Smooth muscle cell (in vitro differentiated cells): ENCODE data around the gene DMP1. TPM values are rescaled to one million over a fixed set of nuclear protein-coding genes. Genes with fewer than 3 reads are reported as not detected.

ENCODE experiments used
- DNase-seq: peaks from one replicate; lab custom pipeline; 2025; ENCODE audit not compliant: unreplicated experiment; lab: John Stamatoyannopoulos, UW
- H2AFZ ChIP-seq: fragments of 200-600 bp; sonication (generic); 2 replicates; pipeline ENCODE4 v1.6.0; 2016; ENCODE audit warnings: antibody characterized with exemption, low read depth, mild to moderate bottlenecking
- H3F3A ChIP-seq: fragments of 200-600 bp; sonication (generic); 2 replicates; pipeline ENCODE4 v1.6.0; 2017; ENCODE audit warnings: antibody characterized with exemption, low read depth
- H3K27ac ChIP-seq: fragments of 200-600 bp; sonication (generic); 2 replicates; pipeline ENCODE4 v1.5.1; 2016; ENCODE audit warnings: low read depth, mild to moderate bottlenecking
- H3K27me3 ChIP-seq: fragments of 200-600 bp; sonication (generic); 2 replicates; pipeline ENCODE4 v1.6.1; 2016; ENCODE audit warnings: low read depth, mild to moderate bottlenecking
- H3K36me3 ChIP-seq: fragments of 200-600 bp; sonication (generic); 2 replicates; pipeline ENCODE4 v1.5.1; 2016; ENCODE audit warnings: low read depth
- H3K4me1 ChIP-seq: fragments of 200-600 bp; sonication (generic); 2 replicates; pipeline ENCODE4 v1.5.1; 2016; ENCODE audit warnings: low read depth
- H3K4me2 ChIP-seq: fragments of 200-600 bp; sonication (generic); 2 replicates; pipeline ENCODE4 v1.6.0; 2016; ENCODE audit warnings: mild to moderate bottlenecking
- H3K4me3 ChIP-seq: fragments of 200-600 bp; sonication (generic); 2 replicates; pipeline ENCODE4 v1.5.1; 2016; ENCODE audit warnings: mild to moderate bottlenecking
- H3K79me2 ChIP-seq: fragments of 200-600 bp; sonication (generic); 2 replicates; pipeline ENCODE4 v1.6.0; 2016; ENCODE audit warnings: low read depth, mild to moderate bottlenecking
- H3K9ac ChIP-seq: fragments of 200-600 bp; sonication (generic); 2 replicates; pipeline ENCODE4 v1.6.0; 2016; ENCODE audit warnings: low read depth
- H3K9me3 ChIP-seq: fragments of 200-600 bp; sonication (generic); replicated peaks from 2 replicates; pipeline ENCODE4 v1.5.1; 2016; ENCODE audit warnings: low read depth
- H4K20me1 ChIP-seq: fragments of 200-600 bp; sonication (generic); 2 replicates; pipeline ENCODE4 v1.6.0; 2016; ENCODE audit warnings: low read depth
- CTCF ChIP-seq: fragments of 200-600 bp; sonication (generic); IDR thresholded peaks from 2 replicates; pipeline ENCODE4 v1.5.1; 2017; ENCODE audit warnings: borderline replicate concordance, mild to moderate bottlenecking, antibody characterized with exemption; ENCODE audit not compliant: insufficient read depth, poor library complexity, severe bottlenecking
- WGBS: methylation state at CpG from one replicate; pipeline ENCODE4 v1.1.7; 2016; ENCODE audit warnings: low lambda C conversion rate; 5-methylcytosine and 5-hydroxymethylcytosine counted together
- polyA plus RNA-seq: library from polyadenylated mRNA; unstranded; fragments of >200 nt; fragmentation: Nextera tagmentation; extraction: Ambion mirVana; gene quantifications from 2 replicates; pipeline ENCODE4 v1.2.1, GENCODE V29; 2016
- total RNA-seq: library from RNA; depleted of rRNA; stranded (reverse); fragments of >200 nt; gene quantifications from 2 replicates; pipeline ENCODE4 v1.2.3, GENCODE V29; 2014

Gene DMP1
- total and polyA plus RNA-seq, 2 experiments from 2014 or later = not detected

DNA sequence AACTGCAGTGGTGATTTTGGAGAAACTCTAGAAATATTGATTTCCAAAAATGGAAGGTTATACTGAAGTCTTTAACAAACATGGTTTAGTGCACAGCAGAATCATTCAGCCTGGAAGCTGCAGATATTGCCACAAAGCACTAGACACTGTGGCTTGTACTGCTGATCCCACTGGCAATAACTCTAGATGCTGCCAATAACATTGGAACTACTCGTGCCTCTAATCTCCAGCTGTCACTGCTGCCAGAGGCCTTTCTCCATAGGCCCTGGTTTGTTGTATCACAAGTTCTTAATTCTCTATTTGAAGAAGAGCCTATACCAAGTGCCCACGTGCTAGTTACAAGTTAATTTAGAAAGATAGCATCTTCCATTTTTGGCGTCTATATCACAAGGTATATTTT, 19.3 kb downstream of the DMP1 start:
- 67% methylated on average over 3 of the region's 3 CpGs for WGBS
- H3K36me3 ChIP-seq = peaks cover 8% of the 10 kb centered on the region
- no peak overlapping the region for H3K27ac ChIP-seq
- H3K27me3 ChIP-seq = no peaks in the 10 kb centered on the region
- no peak for DNase-seq
- no peak overlapping the region for H3K4me2 ChIP-seq
- H3K9ac ChIP-seq = no peak overlapping the region
- TF ChIP-seq CTCF = no peak
- H3K79me2 ChIP-seq = no peaks in the 10 kb centered on the region
- H3F3A ChIP-seq = no peaks in the 10 kb centered on the region
- H3K9me3 ChIP-seq = no peaks in the 10 kb centered on the region
- H3K4me1 ChIP-seq = no peaks in the 10 kb centered on the region
- H2AFZ ChIP-seq = no peak overlapping the region
- no peaks in the 10 kb centered on the region for H4K20me1 ChIP-seq
- H3K4me3 ChIP-seq = no peak overlapping the region

DNA sequence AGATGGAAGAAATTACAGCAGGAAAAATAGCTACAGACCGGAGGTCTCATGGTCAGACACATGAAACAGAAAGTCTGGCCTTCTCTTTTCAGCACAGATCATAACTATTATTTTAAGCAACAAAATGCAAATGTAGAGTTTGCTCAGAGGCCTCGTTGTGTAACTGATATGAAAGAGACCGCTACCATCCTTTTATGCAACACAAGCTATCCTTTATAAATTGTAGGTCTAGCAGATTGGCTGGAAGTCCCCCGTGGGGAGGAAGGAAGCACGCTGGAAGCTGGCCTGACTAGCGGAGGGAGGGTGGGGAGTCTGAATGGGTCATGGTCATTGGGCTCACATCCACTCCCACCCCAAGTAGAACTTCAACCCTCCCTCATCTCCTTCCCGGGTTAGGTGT, 27.7 kb downstream of the DMP1 start:
- 90% methylated on average over 7 of the region's 7 CpGs for WGBS
- Histone ChIP-seq H3K4me1 (peaks cover 6% of the 10 kb centered on the region), H2AFZ (no peak overlapping the region), H3K27me3 (no peaks in the 10 kb centered on the region), H3K27ac (no peak overlapping the region), H3K9me3 (no peaks in the 10 kb centered on the region), H3K36me3 (no peaks in the 10 kb centered on the region), H3K4me3 (no peak overlapping the region), H3K79me2 (no peaks in the 10 kb centered on the region), H4K20me1 (no peaks in the 10 kb centered on the region), H3K4me2 (no peak overlapping the region), H3K9ac (no peak overlapping the region), H3F3A (no peaks in the 10 kb centered on the region)
- DNase-seq = no peak
- TF ChIP-seq CTCF = no peak

DNA sequence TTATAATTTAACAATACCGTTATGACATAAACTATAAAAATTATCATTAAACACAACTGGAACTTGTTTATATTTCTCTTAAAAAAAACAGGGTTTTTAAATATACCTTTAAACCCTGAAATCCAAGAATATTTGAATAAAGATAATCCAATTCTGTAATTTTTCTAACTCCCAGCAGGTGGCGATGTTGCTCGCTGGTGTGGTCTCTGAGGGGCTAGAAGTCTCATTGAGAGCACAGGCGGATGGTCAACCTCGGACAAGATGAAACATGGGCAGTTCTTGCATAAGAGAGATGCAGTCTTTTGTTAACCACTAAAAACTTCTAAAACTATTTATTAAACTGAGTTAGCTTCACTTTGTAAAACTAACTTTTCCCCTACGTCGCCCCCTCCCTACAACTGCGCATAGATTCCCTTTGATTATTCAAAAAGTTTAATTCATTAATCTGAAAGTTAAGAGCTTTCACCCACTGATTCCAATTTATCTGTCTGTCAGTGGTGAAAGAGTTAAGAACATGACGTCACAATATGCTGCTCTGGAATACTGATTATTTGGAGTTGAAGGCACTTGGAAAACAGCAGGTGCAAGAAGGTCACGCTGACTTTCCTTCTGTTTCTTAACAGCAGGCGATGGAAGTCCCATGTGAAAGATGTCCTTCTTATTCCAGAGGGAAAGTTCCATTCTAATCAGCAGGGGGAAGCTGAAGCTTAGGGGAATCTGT, 29.5 kb downstream of the DMP1 start:
- DNase-seq = peak; percentile 1
- 38% methylated on average over 11 of the region's 11 CpGs for WGBS
- peak overlapping the region; percentile 39 for H3K4me2 ChIP-seq

More for the DNA sequence above, 29.5 kb downstream of the DMP1 start:
- no peaks in the 10 kb centered on the region for H3F3A ChIP-seq
- H3K4me1 ChIP-seq = peaks cover 6% of the 10 kb centered on the region
- no peaks in the 10 kb centered on the region for H3K9me3 ChIP-seq
- no peak overlapping the region for H2AFZ ChIP-seq
- no peak overlapping the region for H3K9ac ChIP-seq
- H3K36me3 ChIP-seq = no peaks in the 10 kb centered on the region
- H3K27ac ChIP-seq = no peak overlapping the region
- no peak overlapping the region for H3K4me3 ChIP-seq
- no peaks in the 10 kb centered on the region for H3K79me2 ChIP-seq
- H4K20me1 ChIP-seq = no peaks in the 10 kb centered on the region
- TF ChIP-seq CTCF = peak; percentile 88
- H3K27me3 ChIP-seq = no peaks in the 10 kb centered on the region
